ENCODE results near the gene REN. TPM values are rescaled to one million over a fixed set of nuclear protein-coding genes. Genes with fewer than 3 reads are reported as not detected.

Gene REN
- total RNA-seq, 3 donors from 2014 or later: 0.26 to 0.87 TPM; not detected in 1

GRCh38 chr1:204143276-204144041 is 22.7 kb downstream of the REN start:
- no peak overlapping the region for H3K4me3 ChIP-seq
- H3K9me3 ChIP-seq: no peaks in the 10 kb centered on the region
- ATAC-seq: no peak
- no peak for DNase-seq
- H3K36me3 ChIP-seq (ENCODE audit: low read depth): no peaks in the 10 kb centered on the region
- H3K4me1 ChIP-seq (ENCODE audit: low read depth): no peaks in the 10 kb centered on the region
- no peak for TF ChIP-seq CTCF (IDR thresholded peaks at IDR 0.05)
- intact Hi-C loops (cut with DNase I, micrococcal nuclease): no loop called here

- DNase-seq: no peak
- H3K4me1 ChIP-seq (ENCODE audit: low read depth): no peaks in the 10 kb centered on the region
- H3K36me3 ChIP-seq (ENCODE audit: low read depth): no peaks in the 10 kb centered on the region
- no peaks in the 10 kb centered on the region for H3K9me3 ChIP-seq
- no peak overlapping the region for H3K4me3 ChIP-seq
- TF ChIP-seq CTCF (IDR thresholded peaks at IDR 0.05): no peak
- ATAC-seq: no peak
- intact Hi-C loops (cut with DNase I, micrococcal nuclease): no loop called here
Measured at GRCh38 chr1:204142032-204142974, 23.8 kb downstream of the REN start.

GRCh38 chr1:204141131-204141530 is 25.0 kb downstream of the REN start:
- ATAC-seq: no peak
- TF ChIP-seq CTCF (IDR thresholded peaks at IDR 0.05): no peak
- H3K4me3 ChIP-seq: no peak overlapping the region
- no peaks in the 10 kb centered on the region for H3K36me3 ChIP-seq (ENCODE audit: low read depth)
- H3K4me1 ChIP-seq (ENCODE audit: low read depth): no peaks in the 10 kb centered on the region
- intact Hi-C loops (cut with DNase I, micrococcal nuclease): no loop called here
- no peak for DNase-seq
- H3K9me3 ChIP-seq: no peaks in the 10 kb centered on the region

GRCh38 chr1:204139952-204140351 is 26.2 kb downstream of the REN start:
- Histone ChIP-seq H3K4me3 (no peak overlapping the region), H3K36me3 (ENCODE audit: low read depth) (no peaks in the 10 kb centered on the region), H3K9me3 (no peaks in the 10 kb centered on the region), H3K4me1 (ENCODE audit: low read depth) (no peaks in the 10 kb centered on the region)
- no peak for TF ChIP-seq CTCF (IDR thresholded peaks at IDR 0.05)
- no peak for ATAC-seq
- no peak for DNase-seq
- intact Hi-C loops (cut with DNase I, micrococcal nuclease): no loop called here

- ATAC-seq (no peak), DNase-seq (no peak)
- Histone ChIP-seq H3K4me1 (ENCODE audit: low read depth) (no peaks in the 10 kb centered on the region), H3K9me3 (no peaks in the 10 kb centered on the region), H3K4me3 (no peak overlapping the region), H3K36me3 (ENCODE audit: low read depth) (no peaks in the 10 kb centered on the region)
- no peak for TF ChIP-seq CTCF (IDR thresholded peaks at IDR 0.05)
- intact Hi-C loops (cut with DNase I, micrococcal nuclease): no loop called here
Measured at GRCh38 chr1:204139088-204139487, 27.0 kb downstream of the REN start.
